ENCODE results near the gene CACNA1H.

GRCh38 chr16:1237990-1238389 lies 85.1 kb downstream of the CACNA1H start:
- TF ChIP-seq, protein P1, sequence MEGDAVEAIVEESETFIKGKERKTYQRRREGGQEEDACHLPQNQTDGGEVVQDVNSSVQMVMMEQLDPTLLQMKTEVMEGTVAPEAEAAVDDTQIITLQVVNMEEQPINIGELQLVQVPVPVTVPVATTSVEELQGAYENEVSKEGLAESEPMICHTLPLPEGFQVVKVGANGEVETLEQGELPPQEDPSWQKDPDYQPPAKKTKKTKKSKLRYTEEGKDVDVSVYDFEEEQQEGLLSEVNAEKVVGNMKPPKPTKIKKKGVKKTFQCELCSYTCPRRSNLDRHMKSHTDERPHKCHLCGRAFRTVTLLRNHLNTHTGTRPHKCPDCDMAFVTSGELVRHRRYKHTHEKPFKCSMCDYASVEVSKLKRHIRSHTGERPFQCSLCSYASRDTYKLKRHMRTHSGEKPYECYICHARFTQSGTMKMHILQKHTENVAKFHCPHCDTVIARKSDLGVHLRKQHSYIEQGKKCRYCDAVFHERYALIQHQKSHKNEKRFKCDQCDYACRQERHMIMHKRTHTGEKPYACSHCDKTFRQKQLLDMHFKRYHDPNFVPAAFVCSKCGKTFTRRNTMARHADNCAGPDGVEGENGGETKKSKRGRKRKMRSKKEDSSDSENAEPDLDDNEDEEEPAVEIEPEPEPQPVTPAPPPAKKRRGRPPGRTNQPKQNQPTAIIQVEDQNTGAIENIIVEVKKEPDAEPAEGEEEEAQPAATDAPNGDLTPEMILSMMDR (IDR thresholded peaks at IDR 0.05; ENCODE audit: extremely low read depth in 1 of 2, insufficient read depth in 1 of 2, low read depth in 1 of 2, low read length in 2 of 2), result no peak
- TF ChIP-seq POLR2A (IDR thresholded peaks at IDR 0.05; ENCODE audit: low read depth, low read length), result no peak
- TF ChIP-seq MAX (IDR thresholded peaks at IDR 0.05; ENCODE audit: insufficient read depth, insufficient read length), result no peak

Measured in endothelial cell of umbilical vein (primary cell).